B cell (primary cell): ENCODE results near the gene RFX2.

Experiments
- EZH2 ChIP-seq: IDR thresholded peaks from 2 replicates; pipeline ENCODE4 v1.6.1; 2012; ENCODE audit warnings: borderline replicate concordance, low read depth, mild to moderate bottlenecking, moderate library complexity, low read length; ENCODE audit not compliant: insufficient read depth, poor library complexity, severe bottlenecking
- TF ChIP-seq, protein P1 (sequence below): fragments of 200-600 bp; IDR thresholded peaks from one replicate; pipeline ENCODE4 v1.8.0; 2022; ENCODE audit warnings: antibody characterized with exemption, mild to moderate bottlenecking

GRCh38 chr19:6011794-6012193 lies 98.5 kb downstream of the RFX2 start:
- TF ChIP-seq EZH2 = no peak
- TF ChIP-seq, protein P1, sequence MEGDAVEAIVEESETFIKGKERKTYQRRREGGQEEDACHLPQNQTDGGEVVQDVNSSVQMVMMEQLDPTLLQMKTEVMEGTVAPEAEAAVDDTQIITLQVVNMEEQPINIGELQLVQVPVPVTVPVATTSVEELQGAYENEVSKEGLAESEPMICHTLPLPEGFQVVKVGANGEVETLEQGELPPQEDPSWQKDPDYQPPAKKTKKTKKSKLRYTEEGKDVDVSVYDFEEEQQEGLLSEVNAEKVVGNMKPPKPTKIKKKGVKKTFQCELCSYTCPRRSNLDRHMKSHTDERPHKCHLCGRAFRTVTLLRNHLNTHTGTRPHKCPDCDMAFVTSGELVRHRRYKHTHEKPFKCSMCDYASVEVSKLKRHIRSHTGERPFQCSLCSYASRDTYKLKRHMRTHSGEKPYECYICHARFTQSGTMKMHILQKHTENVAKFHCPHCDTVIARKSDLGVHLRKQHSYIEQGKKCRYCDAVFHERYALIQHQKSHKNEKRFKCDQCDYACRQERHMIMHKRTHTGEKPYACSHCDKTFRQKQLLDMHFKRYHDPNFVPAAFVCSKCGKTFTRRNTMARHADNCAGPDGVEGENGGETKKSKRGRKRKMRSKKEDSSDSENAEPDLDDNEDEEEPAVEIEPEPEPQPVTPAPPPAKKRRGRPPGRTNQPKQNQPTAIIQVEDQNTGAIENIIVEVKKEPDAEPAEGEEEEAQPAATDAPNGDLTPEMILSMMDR = no peak
